Glutamatergic neuron (in vitro differentiated cells): ENCODE measurements around the gene NEURL1B. TPM values are rescaled to one million over a fixed set of nuclear protein-coding genes. Genes with fewer than 3 reads are reported as not detected.

Experiments used
- DNase-seq: peaks from one replicate; pipeline ENCODE4 v3.0.0; 2022
- H3K27ac Mint-ChIP-seq: one replicate; pipeline ENCODE4 v1.8.0; 2020; ENCODE audit warnings: mild to moderate bottlenecking, mixed read lengths, inconsistent platforms; ENCODE audit not compliant: unreplicated experiment
- H3K27me3 Mint-ChIP-seq: one replicate; pipeline ENCODE4 v1.8.0; 2020; ENCODE audit warnings: mild to moderate bottlenecking, moderate library complexity, mixed read lengths, inconsistent platforms; ENCODE audit not compliant: unreplicated experiment
- H3K36me3 Mint-ChIP-seq: one replicate; pipeline ENCODE4 v1.8.0; 2020; ENCODE audit warnings: mild to moderate bottlenecking, mixed read lengths, inconsistent platforms; ENCODE audit not compliant: unreplicated experiment
- H3K4me1 Mint-ChIP-seq: one replicate; pipeline ENCODE4 v1.8.0; 2020; ENCODE audit warnings: mild to moderate bottlenecking, low read depth, mixed read lengths, inconsistent platforms; ENCODE audit not compliant: unreplicated experiment
- H3K4me3 Mint-ChIP-seq: one replicate; pipeline ENCODE4 v1.8.0; 2020; ENCODE audit warnings: mild to moderate bottlenecking, mixed read lengths, inconsistent platforms; ENCODE audit not compliant: unreplicated experiment
- H3K9me3 Mint-ChIP-seq: one replicate; pipeline ENCODE4 v1.8.0; 2020; ENCODE audit warnings: mild to moderate bottlenecking, moderate library complexity, mixed read lengths, inconsistent platforms; ENCODE audit not compliant: unreplicated experiment
- total RNA-seq: library from RNA; stranded (reverse); fragmentation: NEBNext Ultra II Directional; extraction: Animal tissue kit (Norgen Biotek cat#: 25700); gene quantifications from one replicate; pipeline ENCODE4 v1.2.1, GENCODE V29; 2021; ENCODE audit not compliant: unreplicated experiment
- TF ChIP-seq, protein P1 (sequence below): fragments of 200-600 bp; sonication (generic); IDR thresholded peaks from one replicate; pipeline ENCODE4 v1.5.0; 2021; ENCODE audit not compliant: partially characterized antibody, unreplicated experiment

Gene NEURL1B
- total RNA-seq, 1 donor from 2014 or later, result 11.4 TPM

DNA sequence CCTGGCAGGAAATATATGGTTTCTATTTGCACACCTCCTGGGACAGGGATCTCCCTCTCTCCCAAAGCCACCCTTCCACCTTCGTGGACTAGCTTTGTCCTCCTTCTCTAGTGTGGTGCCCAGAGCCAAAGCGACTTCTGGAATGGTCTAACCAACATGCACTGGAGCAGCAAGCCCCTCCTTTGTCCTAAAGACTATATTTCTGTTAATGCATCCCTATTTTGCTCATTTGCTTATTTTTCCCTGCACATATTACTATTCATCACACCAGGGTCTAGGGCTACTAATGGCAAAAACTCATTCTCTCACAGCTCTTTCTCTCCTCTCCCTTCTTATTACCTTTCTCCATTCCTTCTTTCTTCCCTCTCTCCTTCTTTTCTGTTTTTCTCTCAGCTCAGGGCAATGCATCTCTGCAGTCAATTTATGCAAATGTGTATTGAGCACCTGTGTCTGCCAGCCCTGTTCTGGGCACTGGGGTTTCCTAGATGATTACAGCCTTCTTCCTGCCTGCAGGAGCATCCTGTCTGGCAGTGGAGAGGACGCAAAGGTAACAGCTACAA, 2.8 kb upstream of the NEURL1B start:
- no peak overlapping the region for H3K27ac Mint-ChIP-seq
- no peaks in the 10 kb centered on the region for H3K36me3 Mint-ChIP-seq
- DNase-seq, result no peak
- peaks cover 5% of the 10 kb centered on the region for H3K4me1 Mint-ChIP-seq
- H3K9me3 Mint-ChIP-seq, result peaks cover 7% of the 10 kb centered on the region
- TF ChIP-seq, protein P1, sequence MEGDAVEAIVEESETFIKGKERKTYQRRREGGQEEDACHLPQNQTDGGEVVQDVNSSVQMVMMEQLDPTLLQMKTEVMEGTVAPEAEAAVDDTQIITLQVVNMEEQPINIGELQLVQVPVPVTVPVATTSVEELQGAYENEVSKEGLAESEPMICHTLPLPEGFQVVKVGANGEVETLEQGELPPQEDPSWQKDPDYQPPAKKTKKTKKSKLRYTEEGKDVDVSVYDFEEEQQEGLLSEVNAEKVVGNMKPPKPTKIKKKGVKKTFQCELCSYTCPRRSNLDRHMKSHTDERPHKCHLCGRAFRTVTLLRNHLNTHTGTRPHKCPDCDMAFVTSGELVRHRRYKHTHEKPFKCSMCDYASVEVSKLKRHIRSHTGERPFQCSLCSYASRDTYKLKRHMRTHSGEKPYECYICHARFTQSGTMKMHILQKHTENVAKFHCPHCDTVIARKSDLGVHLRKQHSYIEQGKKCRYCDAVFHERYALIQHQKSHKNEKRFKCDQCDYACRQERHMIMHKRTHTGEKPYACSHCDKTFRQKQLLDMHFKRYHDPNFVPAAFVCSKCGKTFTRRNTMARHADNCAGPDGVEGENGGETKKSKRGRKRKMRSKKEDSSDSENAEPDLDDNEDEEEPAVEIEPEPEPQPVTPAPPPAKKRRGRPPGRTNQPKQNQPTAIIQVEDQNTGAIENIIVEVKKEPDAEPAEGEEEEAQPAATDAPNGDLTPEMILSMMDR, result no peak
- H3K27me3 Mint-ChIP-seq, result peaks cover 12% of the 10 kb centered on the region
- no peak overlapping the region for H3K4me3 Mint-ChIP-seq

DNA sequence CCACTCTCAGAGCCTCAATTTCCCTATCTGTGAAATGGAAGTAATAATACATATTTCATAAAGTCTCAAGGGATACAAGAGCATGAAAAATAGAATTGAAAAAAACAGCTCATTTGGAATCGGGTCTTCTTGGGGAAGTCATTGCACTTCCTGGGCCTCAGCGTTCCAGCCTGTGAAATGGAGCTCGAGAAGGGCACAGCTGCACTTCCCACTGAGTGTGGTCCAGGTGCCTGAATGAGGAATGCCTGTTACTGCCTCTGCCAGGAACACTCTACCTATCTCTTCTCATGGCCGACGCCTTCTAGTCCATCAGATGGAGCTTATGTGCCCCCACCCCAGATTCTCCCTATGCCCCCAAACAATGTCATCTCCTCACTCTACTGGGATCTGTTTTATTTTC, 924 bp upstream of the NEURL1B start:
- Mint-ChIP-seq H3K9me3 (peaks cover 7% of the 10 kb centered on the region), H3K27me3 (peaks cover 13% of the 10 kb centered on the region), H3K4me3 (peak overlapping the region; percentile 54), H3K36me3 (no peaks in the 10 kb centered on the region), H3K4me1 (peaks cover 8% of the 10 kb centered on the region), H3K27ac (no peak overlapping the region)
- TF ChIP-seq, protein P1, result no peak
- no peak for DNase-seq

DNA sequence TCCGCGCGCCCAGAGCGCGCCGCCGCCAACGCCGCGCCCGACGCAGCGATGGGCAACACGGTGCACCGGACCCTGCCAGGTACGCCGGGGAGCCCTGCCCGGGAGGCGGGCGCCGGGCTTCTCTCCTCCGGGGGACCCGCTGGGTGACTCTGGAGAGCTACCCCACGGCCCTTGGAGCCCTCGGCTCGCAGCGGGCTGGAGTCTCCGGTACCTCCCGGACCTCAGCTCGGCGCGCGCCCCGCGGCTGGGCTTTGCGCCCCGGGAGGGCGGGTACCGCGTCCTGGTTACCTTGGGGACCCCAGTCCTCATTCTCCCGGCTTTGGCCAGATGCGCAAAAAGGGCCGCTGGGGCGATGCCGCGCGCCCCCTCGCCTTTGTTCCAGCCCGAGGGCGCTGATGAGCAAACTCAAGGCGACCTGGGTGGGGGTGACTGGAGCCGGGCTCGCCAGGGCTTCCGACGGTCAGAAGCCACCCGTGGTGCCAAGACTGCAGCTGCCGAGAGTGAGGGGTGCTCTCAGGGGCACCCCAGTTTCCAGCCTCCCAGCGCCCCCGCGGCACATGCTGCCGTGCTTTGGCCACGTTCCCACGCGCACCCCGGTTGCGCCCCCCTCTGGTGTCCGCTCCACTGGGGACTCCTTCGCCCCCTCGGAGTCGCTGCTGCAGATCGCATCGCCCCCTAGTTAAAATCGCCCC, 442 bp downstream of the NEURL1B start:
- peaks cover 7% of the 10 kb centered on the region for H3K9me3 Mint-ChIP-seq
- H3K27ac Mint-ChIP-seq, result peak overlapping the region; percentile 68
- peaks cover 13% of the 10 kb centered on the region for H3K27me3 Mint-ChIP-seq
- H3K36me3 Mint-ChIP-seq, result no peaks in the 10 kb centered on the region
- peak; percentile 71 for DNase-seq
- peak overlapping the region; percentile 43 for H3K4me3 Mint-ChIP-seq
- TF ChIP-seq, protein P1, result no peak
- H3K4me1 Mint-ChIP-seq, result peaks cover 9% of the 10 kb centered on the region

GRCh38 chr5:172642051-172642409, 967 bp downstream of the NEURL1B start:
- peak overlapping the region; percentile 43 for H3K4me3 Mint-ChIP-seq

DNA sequence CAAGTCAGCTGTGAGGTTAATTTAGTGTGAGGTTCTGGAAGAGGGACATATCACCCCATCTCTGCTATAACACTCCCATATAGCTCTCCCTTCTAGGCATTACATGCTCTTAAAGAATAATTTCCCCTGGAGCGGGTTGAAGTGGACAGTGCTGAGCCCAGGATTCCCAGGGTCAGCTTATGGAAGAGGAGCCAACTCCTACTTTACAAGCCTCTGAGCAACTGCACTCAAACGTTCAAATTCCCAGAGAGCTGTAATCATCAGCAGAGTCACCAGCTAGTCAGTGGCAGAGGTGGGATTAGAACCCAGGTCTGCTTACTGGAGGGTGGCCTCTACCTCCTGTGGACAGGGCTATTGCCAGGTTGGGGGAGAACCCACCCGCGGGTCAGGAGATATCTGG, 1.4 kb downstream of the NEURL1B start:
- H3K27me3 Mint-ChIP-seq, result peaks cover 12% of the 10 kb centered on the region
- TF ChIP-seq, protein P1, result no peak
- H3K36me3 Mint-ChIP-seq, result no peaks in the 10 kb centered on the region
- H3K9me3 Mint-ChIP-seq, result peaks cover 7% of the 10 kb centered on the region
- peak overlapping the region; percentile 48 for H3K27ac Mint-ChIP-seq
- peak overlapping the region; percentile 43 for H3K4me3 Mint-ChIP-seq
- H3K4me1 Mint-ChIP-seq, result peaks cover 11% of the 10 kb centered on the region
- no peak for DNase-seq

More at GRCh38 chr5:172642051-172642409, 967 bp downstream of the NEURL1B start:
- Mint-ChIP-seq H3K27ac (peak overlapping the region; percentile 68), H3K36me3 (no peaks in the 10 kb centered on the region), H3K27me3 (peaks cover 13% of the 10 kb centered on the region), H3K4me1 (peaks cover 11% of the 10 kb centered on the region), H3K9me3 (peaks cover 7% of the 10 kb centered on the region)
- TF ChIP-seq, protein P1, result no peak
- no peak for DNase-seq
